HepG2 (cell line): ENCODE data around the gene TXNRD1. TPM values are rescaled to one million over a fixed set of nuclear protein-coding genes. Genes with fewer than 3 reads are reported as not detected.

ENCODE experiments used
- ATF1 ChIP-seq: IDR thresholded peaks from 2 replicates; pipeline ENCODE4 v1.6.1; 2016; ENCODE audit warnings: mild to moderate bottlenecking, control low read depth
- HIVEP1 ChIP-seq: sonication (generic); formaldehyde crosslinking; IDR thresholded peaks from 2 replicates; pipeline ENCODE4 v1.4.0; 2020; ENCODE audit warnings: mild to moderate bottlenecking, missing genetic modification reagents
- HOXA3 ChIP-seq: sonication (generic); formaldehyde crosslinking; IDR thresholded peaks from 2 replicates; pipeline ENCODE4 v1.5.0; 2020; ENCODE audit warnings: missing genetic modification reagents
- NRL ChIP-seq: sonication (generic); formaldehyde crosslinking; IDR thresholded peaks from 2 replicates; pipeline ENCODE4 v1.5.0; 2020; ENCODE audit warnings: missing genetic modification reagents, mild to moderate bottlenecking, moderate library complexity, borderline replicate concordance
- RAD21 ChIP-seq: fragments of 450-650 bp; formaldehyde crosslinking; IDR thresholded peaks from 2 replicates; pipeline ENCODE4 v1.5.0; 2020; ENCODE audit warnings: mild to moderate bottlenecking
- SNAI1 ChIP-seq: sonication (generic); formaldehyde crosslinking; IDR thresholded peaks from 2 replicates; pipeline ENCODE4 v1.5.0; 2020; ENCODE audit warnings: mild to moderate bottlenecking, missing genetic modification reagents, borderline replicate concordance
- TMF1 ChIP-seq: sonication (generic); formaldehyde crosslinking; IDR thresholded peaks from 2 replicates; pipeline ENCODE4 v1.8.1; 2022; ENCODE audit warnings: low read depth, missing genetic modification reagents
- YEATS4 ChIP-seq: sonication (generic); formaldehyde crosslinking; IDR thresholded peaks from 2 replicates; pipeline ENCODE4 v1.4.0; 2020; ENCODE audit warnings: missing genetic modification reagents, borderline replicate concordance
- ZKSCAN1 ChIP-seq: fragments of 150-350 bp; IDR thresholded peaks from 2 replicates; pipeline ENCODE4 v1.6.1; 2014; ENCODE audit warnings: low read length
- ZNF607 ChIP-seq: sonication (generic); formaldehyde crosslinking; IDR thresholded peaks from 2 replicates; pipeline ENCODE4 v1.5.1; 2020; ENCODE audit warnings: missing genetic modification reagents, mild to moderate bottlenecking, borderline replicate concordance
- ZNF777 ChIP-seq: sonication (generic); formaldehyde crosslinking; IDR thresholded peaks from 2 replicates; pipeline ENCODE4 v1.4.0; 2020; ENCODE audit warnings: missing genetic modification reagents
- polyA plus RNA-seq, 8 experiments: library from polyadenylated mRNA; depleted of rRNA in 3 of 8; stranded (reverse) in 7 of 8; unstranded in 1 of 8; fragments of >200 nt; fragmentation: Illumina TruSeq in 4 of 8; extraction: Trizol in 4 of 8; gene quantifications; 2 replicates each; pipeline versions ENCODE4 v1.2.1 to v1.2.3, GENCODE V29; 2011 to 2016; ENCODE audit warnings: low read depth in 4 of 8, missing spikeins in 1 of 8, mixed read lengths in 1 of 8; ENCODE audit not compliant: insufficient read depth in 1 of 8
- total RNA-seq, 5 experiments: library from RNA; depleted of rRNA; stranded (reverse); fragments of >200 nt; fragmentation: Illumina TruSeq; extraction: Trizol; gene quantifications; 2 replicates each; pipeline ENCODE4 v1.2.3, GENCODE V29; 2016; ENCODE audit warnings: low read depth in 1 of 5
- TF ChIP-seq, protein P1 (sequence below): sonication (generic); formaldehyde crosslinking; conservative IDR thresholded peaks from 2 replicates; pipeline ENCODE4 v1.8.1; 2023; ENCODE audit warnings: missing genetic modification reagents
- TF ChIP-seq, protein P2 (sequence below): sonication (generic); formaldehyde crosslinking; IDR thresholded peaks from 2 replicates; pipeline ENCODE4 v1.4.0; 2020; ENCODE audit warnings: mild to moderate bottlenecking, missing genetic modification reagents
- TF ChIP-seq, protein P3 (sequence below), 2 experiments: sonication (generic) in 1 of 2; formaldehyde crosslinking in 1 of 2; IDR thresholded peaks; 2 replicates each; pipeline versions ENCODE4 v1.4.0 to v1.6.1; 2018 to 2020; ENCODE audit warnings: missing genetic modification reagents in 2 of 2, borderline replicate concordance in 1 of 2, low read depth in 1 of 2, mild to moderate bottlenecking in 1 of 2, missing biosample characterization in 1 of 2
- TF ChIP-seq, protein P4 (sequence below): sonication (generic); formaldehyde crosslinking; IDR thresholded peaks from 2 replicates; pipeline ENCODE4 v1.5.0; 2020; ENCODE audit warnings: mild to moderate bottlenecking, low read depth, missing genetic modification reagents, borderline replicate concordance
- TF ChIP-seq, protein P5 (sequence below): sonication (generic); formaldehyde crosslinking; IDR thresholded peaks from 2 replicates; pipeline ENCODE4 v1.8.1; 2023; ENCODE audit warnings: mild to moderate bottlenecking, inconsistent platforms, moderate library complexity, missing genetic modification reagents, borderline replicate concordance
- TF ChIP-seq, protein P6 (sequence below): IDR thresholded peaks from 2 replicates; pipeline ENCODE4 v1.6.1; 2016; ENCODE audit warnings: mild to moderate bottlenecking
- TF ChIP-seq, protein P7 (sequence below): sonication (generic); formaldehyde crosslinking; IDR thresholded peaks from 2 replicates; pipeline ENCODE4 v1.4.0; 2020; ENCODE audit warnings: missing genetic modification reagents

TXNRD1 gene
- total and polyA plus RNA-seq, 2 of the 13 experiments (the other 11 are each of a cell fraction or from before 2014, with no cell fraction given) = 54.0 to 190 TPM

DNA sequence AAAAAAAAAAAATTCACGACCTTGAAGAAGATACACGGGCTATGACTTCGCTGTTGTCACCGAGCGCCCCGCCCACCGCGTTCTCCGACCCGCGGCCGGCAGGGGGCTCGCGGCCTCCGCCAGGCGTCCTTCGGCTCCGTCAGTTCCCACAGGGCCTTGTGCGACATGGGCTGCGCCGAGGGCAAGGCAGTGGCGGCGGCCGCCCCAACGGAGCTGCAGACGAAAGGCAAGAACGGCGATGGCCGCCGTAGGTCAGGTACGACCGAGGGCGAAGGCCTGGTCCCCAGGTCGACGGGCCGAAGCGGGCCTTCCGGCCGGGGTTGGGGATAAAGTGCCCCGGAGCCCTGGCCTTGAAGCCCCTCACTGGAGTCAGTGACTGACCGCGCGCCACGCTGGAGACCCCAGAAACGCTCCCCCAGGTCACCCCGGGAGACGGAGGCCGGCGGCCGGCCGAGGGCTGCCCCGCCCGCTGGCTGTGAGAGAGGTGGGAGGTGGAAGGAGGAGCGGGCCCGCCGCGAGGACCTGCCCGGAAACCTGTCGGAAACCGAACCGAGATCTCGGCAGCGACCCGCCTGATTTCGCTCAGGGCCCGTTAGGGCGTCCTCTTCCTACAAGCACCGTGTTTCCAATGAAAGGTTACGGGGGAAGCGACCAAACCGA, at the start of gene TXNRD1 (continued):
- TF ChIP-seq, protein P1, sequence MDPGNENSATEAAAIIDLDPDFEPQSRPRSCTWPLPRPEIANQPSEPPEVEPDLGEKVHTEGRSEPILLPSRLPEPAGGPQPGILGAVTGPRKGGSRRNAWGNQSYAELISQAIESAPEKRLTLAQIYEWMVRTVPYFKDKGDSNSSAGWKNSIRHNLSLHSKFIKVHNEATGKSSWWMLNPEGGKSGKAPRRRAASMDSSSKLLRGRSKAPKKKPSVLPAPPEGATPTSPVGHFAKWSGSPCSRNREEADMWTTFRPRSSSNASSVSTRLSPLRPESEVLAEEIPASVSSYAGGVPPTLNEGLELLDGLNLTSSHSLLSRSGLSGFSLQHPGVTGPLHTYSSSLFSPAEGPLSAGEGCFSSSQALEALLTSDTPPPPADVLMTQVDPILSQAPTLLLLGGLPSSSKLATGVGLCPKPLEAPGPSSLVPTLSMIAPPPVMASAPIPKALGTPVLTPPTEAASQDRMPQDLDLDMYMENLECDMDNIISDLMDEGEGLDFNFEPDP (CRISPR knock-in tag) = no peak
- TF ChIP-seq, protein P2, sequence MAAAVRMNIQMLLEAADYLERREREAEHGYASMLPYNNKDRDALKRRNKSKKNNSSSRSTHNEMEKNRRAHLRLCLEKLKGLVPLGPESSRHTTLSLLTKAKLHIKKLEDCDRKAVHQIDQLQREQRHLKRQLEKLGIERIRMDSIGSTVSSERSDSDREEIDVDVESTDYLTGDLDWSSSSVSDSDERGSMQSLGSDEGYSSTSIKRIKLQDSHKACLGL = peak; percentile 27; the same call in 1 of the 2 replicates
- TF ChIP-seq, protein P3, sequence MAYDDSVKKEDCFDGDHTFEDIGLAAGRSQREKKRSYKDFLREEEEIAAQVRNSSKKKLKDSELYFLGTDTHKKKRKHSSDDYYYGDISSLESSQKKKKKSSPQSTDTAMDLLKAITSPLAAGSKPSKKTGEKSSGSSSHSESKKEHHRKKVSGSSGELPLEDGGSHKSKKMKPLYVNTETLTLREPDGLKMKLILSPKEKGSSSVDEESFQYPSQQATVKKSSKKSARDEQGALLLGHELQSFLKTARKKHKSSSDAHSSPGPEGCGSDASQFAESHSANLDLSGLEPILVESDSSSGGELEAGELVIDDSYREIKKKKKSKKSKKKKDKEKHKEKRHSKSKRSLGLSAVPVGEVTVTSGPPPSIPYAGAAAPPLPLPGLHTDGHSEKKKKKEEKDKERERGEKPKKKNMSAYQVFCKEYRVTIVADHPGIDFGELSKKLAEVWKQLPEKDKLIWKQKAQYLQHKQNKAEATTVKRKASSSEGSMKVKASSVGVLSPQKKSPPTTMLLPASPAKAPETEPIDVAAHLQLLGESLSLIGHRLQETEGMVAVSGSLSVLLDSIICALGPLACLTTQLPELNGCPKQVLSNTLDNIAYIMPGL (CRISPR knock-in tag; IDR thresholded peaks at IDR 0.05; ENCODE audit: borderline replicate concordance in 1 of 2, low read depth in 1 of 2) = peak; percentile 27 to 52; a peak in 1 of 4 replicates
- TF ChIP-seq, protein P4, sequence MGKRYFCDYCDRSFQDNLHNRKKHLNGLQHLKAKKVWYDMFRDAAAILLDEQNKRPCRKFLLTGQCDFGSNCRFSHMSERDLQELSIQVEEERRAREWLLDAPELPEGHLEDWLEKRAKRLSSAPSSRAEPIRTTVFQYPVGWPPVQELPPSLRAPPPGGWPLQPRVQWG (CRISPR knock-in tag) = no peak
- TF ChIP-seq, protein P5, sequence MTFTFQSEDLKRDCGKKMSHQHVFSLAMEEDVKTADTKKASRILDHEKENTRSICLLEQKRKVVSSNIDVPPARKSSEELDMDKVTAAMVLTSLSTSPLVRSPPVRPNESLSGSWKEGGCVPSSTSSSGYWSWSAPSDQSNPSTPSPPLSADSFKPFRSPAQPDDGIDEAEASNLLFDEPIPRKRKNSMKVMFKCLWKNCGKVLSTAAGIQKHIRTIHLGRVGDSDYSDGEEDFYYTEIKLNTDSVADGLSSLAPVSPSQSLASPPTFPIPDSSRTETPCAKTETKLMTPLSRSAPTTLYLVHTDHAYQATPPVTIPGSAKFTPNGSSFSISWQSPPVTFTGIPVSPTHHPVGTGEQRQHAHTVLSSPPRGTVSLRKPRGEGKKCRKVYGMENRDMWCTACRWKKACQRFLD (CRISPR knock-in tag) = no peak
- peak; percentile 76 for TF ChIP-seq RAD21
- no peak for TF ChIP-seq TMF1 (CRISPR knock-in tag)
- TF ChIP-seq, protein P6, sequence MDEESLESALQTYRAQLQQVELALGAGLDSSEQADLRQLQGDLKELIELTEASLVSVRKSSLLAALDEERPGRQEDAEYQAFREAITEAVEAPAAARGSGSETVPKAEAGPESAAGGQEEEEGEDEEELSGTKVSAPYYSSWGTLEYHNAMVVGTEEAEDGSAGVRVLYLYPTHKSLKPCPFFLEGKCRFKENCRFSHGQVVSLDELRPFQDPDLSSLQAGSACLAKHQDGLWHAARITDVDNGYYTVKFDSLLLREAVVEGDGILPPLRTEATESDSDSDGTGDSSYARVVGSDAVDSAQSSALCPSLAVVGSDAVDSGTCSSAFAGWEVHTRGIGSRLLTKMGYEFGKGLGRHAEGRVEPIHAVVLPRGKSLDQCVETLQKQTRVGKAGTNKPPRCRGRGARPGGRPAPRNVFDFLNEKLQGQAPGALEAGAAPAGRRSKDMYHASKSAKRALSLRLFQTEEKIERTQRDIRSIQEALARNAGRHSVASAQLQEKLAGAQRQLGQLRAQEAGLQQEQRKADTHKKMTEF (CRISPR knock-in tag) = no peak
- TF ChIP-seq HIVEP1 (CRISPR knock-in tag) = no peak
- TF ChIP-seq, protein P7, sequence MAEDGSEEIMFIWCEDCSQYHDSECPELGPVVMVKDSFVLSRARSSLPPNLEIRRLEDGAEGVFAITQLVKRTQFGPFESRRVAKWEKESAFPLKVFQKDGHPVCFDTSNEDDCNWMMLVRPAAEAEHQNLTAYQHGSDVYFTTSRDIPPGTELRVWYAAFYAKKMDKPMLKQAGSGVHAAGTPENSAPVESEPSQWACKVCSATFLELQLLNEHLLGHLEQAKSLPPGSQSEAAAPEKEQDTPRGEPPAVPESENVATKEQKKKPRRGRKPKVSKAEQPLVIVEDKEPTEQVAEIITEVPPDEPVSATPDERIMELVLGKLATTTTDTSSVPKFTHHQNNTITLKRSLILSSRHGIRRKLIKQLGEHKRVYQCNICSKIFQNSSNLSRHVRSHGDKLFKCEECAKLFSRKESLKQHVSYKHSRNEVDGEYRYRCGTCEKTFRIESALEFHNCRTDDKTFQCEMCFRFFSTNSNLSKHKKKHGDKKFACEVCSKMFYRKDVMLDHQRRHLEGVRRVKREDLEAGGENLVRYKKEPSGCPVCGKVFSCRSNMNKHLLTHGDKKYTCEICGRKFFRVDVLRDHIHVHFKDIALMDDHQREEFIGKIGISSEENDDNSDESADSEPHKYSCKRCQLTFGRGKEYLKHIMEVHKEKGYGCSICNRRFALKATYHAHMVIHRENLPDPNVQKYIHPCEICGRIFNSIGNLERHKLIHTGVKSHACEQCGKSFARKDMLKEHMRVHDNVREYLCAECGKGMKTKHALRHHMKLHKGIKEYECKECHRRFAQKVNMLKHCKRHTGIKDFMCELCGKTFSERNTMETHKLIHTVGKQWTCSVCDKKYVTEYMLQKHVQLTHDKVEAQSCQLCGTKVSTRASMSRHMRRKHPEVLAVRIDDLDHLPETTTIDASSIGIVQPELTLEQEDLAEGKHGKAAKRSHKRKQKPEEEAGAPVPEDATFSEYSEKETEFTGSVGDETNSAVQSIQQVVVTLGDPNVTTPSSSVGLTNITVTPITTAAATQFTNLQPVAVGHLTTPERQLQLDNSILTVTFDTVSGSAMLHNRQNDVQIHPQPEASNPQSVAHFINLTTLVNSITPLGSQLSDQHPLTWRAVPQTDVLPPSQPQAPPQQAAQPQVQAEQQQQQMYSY = no peak
- peak; percentile 45; the same call in 1 of the 2 replicates for TF ChIP-seq HOXA3 (CRISPR knock-in tag)
- no peak for TF ChIP-seq YEATS4 (CRISPR knock-in tag)
- peak; percentile 63 for TF ChIP-seq ZNF777 (CRISPR knock-in tag)
- no peak for TF ChIP-seq NRL
- no peak for TF ChIP-seq ZKSCAN1
- TF ChIP-seq ATF1 (CRISPR knock-in tag) = no peak
- TF ChIP-seq ZNF607 = 0 out of 2 replicates have a peak, but pooled peaks have one; percentile 40
- TF ChIP-seq SNAI1 = no peak
